ENCODE data around the gene SLCO4A1. TPM values are rescaled to one million over a fixed set of nuclear protein-coding genes. Genes with fewer than 3 reads are reported as not detected.

SLCO4A1 gene
- total and polyA plus RNA-seq, 2 of the 4 experiments (the other 2 are of a cell fraction): 0.72 to 1.1 TPM

DNA sequence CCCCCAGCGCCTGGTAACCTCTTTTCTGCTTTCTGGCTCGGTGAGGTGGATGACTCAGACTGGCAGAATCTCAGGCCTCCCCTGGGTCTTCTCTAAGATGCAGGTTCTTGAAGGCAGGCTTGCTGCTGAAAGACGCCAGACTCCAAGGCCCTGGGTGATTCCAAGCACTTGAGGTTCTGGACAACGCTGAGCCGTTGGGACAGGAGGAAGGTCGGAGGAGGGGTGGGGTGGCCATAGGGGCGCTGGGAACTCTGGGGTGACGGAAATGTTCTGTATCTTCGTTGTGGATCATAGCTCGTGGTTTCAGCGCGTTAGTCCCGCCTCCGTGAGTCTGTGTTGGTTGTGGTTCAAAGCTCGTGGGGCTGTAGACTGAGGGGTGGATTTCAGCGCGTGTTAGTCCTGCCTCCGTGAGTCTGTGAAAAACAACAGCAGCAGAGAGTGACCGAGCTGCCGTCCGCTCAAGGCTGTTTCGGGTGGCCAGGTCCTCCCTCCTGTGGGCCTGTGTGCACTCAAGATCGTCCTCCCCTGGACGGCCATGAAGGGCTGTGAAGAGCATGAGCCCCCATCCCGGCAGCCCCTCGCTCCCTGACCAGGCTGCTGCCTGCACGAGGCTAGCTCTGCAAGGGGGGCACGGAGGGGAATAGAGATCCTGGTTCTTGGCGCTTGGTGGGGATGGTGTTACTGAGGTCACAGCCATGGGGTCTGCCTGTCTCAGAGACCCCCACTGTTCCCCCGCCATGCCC lies 74.1 kb downstream of the SLCO4A1 start:
- Histone ChIP-seq H4K8ac (ENCODE audit: low read depth in 2 of 2, low read length in 2 of 2) (no peak overlapping the region), H3K27me3 (ENCODE audit: control insufficient read depth, insufficient read depth, low read length) (peaks cover 6% of the 10 kb centered on the region; the same call in 1 of the 2 replicates), H2BK15ac (ENCODE audit: low read depth, low read length) (no peak overlapping the region), H3K79me1 (ENCODE audit: low read depth in 1 of 2, low read length in 2 of 2) (peaks cover 0 to 9% of the 10 kb centered on the region in 2 experiments; a peak in 1 of 4 replicates), H3K27ac (ENCODE audit: insufficient read depth, low read length) (no peak overlapping the region), H4K20me1 (ENCODE audit: insufficient read depth, low read length) (0 out of 2 replicates have a peak, but pooled peaks cover 2% of the 10 kb centered on the region), H3K36me3 (ENCODE audit: control insufficient read depth, insufficient read depth, low read length) (no peaks in the 10 kb centered on the region), H3K4me3 (ENCODE audit: insufficient read depth, low read depth, low read length) (no peak overlapping the region), H4K91ac (ENCODE audit: insufficient read depth, low read depth, low read length) (no peak overlapping the region), H3K14ac (replicated peaks; ENCODE audit: low read depth, low read length) (no peak overlapping the region), H3K4ac (ENCODE audit: low read depth, low read length) (no peak overlapping the region), H2AFZ (replicated peaks; ENCODE audit: low read length, poor library complexity) (no peak overlapping the region), H3K4me1 (ENCODE audit: control insufficient read depth, insufficient read depth, low read length) (peaks cover 8% of the 10 kb centered on the region; the same call in 1 of the 2 replicates), H2AK5ac (ENCODE audit: low read depth, low read length) (no peak overlapping the region), H2BK5ac (ENCODE audit: low read depth, low read length, poor library complexity, severe bottlenecking) (no peak overlapping the region), H3K9me3 (ENCODE audit: control insufficient read depth, insufficient read depth, low read length) (peaks cover 3% of the 10 kb centered on the region; the same call in 1 of the 2 replicates), H2BK120ac (ENCODE audit: low read depth, low read length) (no peak overlapping the region), H2AK9ac (replicated peaks; ENCODE audit: low read depth, low read length, poor library complexity) (peak overlapping the region; percentile 2), H3K18ac (ENCODE audit: low read depth, low read length) (no peak overlapping the region), H3K9ac (ENCODE audit: low read depth, low read length) (no peak overlapping the region), H3K23ac (ENCODE audit: low read depth, low read length) (no peak overlapping the region), H3K56ac (ENCODE audit: extremely low read depth, insufficient read depth, low read length) (no peak overlapping the region), H3K9me1 (ENCODE audit: insufficient read depth, low read length) (no peaks in the 10 kb centered on the region), H2BK20ac (ENCODE audit: low read depth, low read length) (no peak overlapping the region), H4K5ac (ENCODE audit: low read depth, low read length) (no peak overlapping the region), H3K4me2 (ENCODE audit: low read depth, low read length) (no peak overlapping the region)
- ATAC-seq (ENCODE audit: low read depth): peak; percentile 25; the same call in 1 of the 2 replicates
- POLR2A ChIA-PET (ENCODE audit: unreplicated experiment): no interaction called here
- peak; percentile 32 for DNase-seq
- in situ Hi-C loops (cut with MboI; ENCODE audit: low sequenced_read_pairs) (no loop called here), dilution Hi-C loops (cut with HindIII; ENCODE audit: low sequenced_read_pairs, unreplicated experiment) (no loop called here), intact Hi-C loops (cut with micrococcal nuclease) (no loop called here)
- CTCF ChIA-PET: interaction anchor here (0.6 kb wide), 1 partner anchor 86 kb away, joined by 3 read pairs; no protein-coding TSS in a partner anchor
- 73% methylated on average over 20 of the region's 30 CpGs; no CpG with 5 or more reads in 1 of the 2 experiments for WGBS, 2 experiments (ENCODE audit: extremely low coverage in 2 of 2, insufficient read length in 1 of 2)
- BruUV-seq (replicated peaks): no TSS peak
- TF ChIP-seq CHD1 (IDR thresholded peaks at IDR 0.05; ENCODE audit: low read depth, low read length) (no peak), SMC3 (IDR thresholded peaks at IDR 0.05; ENCODE audit: low read depth, low read length) (no peak), BHLHE40 (IDR thresholded peaks at IDR 0.05; ENCODE audit: low read depth, low read length) (no peak), NFE2L2 (IDR thresholded peaks at IDR 0.05; ENCODE audit: low read depth, low read length) (no peak), RFX5 (IDR thresholded peaks at IDR 0.05; ENCODE audit: low read depth, low read length) (no peak), CEBPB (IDR thresholded peaks at IDR 0.05; ENCODE audit: low read depth, low read length) (no peak), FOS (IDR thresholded peaks at IDR 0.05; ENCODE audit: low read depth, low read length) (no peak), MXI1 (IDR thresholded peaks at IDR 0.05; ENCODE audit: borderline replicate concordance, low read depth, low read length) (no peak), MAZ (IDR thresholded peaks at IDR 0.05; ENCODE audit: borderline replicate concordance, low read depth, low read length) (no peak), POLR2A (IDR thresholded peaks at IDR 0.05; ENCODE audit: low read depth, low read length) (no peak), RCOR1 (IDR thresholded peaks at IDR 0.05; ENCODE audit: insufficient replicate concordance, low read length) (no peak)
- TF ChIP-seq, protein P1, sequence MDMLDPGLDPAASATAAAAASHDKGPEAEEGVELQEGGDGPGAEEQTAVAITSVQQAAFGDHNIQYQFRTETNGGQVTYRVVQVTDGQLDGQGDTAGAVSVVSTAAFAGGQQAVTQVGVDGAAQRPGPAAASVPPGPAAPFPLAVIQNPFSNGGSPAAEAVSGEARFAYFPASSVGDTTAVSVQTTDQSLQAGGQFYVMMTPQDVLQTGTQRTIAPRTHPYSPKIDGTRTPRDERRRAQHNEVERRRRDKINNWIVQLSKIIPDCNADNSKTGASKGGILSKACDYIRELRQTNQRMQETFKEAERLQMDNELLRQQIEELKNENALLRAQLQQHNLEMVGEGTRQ (IDR thresholded peaks at IDR 0.05; ENCODE audit: low read depth, low read length): no peak
- TF ChIP-seq, protein P2, sequence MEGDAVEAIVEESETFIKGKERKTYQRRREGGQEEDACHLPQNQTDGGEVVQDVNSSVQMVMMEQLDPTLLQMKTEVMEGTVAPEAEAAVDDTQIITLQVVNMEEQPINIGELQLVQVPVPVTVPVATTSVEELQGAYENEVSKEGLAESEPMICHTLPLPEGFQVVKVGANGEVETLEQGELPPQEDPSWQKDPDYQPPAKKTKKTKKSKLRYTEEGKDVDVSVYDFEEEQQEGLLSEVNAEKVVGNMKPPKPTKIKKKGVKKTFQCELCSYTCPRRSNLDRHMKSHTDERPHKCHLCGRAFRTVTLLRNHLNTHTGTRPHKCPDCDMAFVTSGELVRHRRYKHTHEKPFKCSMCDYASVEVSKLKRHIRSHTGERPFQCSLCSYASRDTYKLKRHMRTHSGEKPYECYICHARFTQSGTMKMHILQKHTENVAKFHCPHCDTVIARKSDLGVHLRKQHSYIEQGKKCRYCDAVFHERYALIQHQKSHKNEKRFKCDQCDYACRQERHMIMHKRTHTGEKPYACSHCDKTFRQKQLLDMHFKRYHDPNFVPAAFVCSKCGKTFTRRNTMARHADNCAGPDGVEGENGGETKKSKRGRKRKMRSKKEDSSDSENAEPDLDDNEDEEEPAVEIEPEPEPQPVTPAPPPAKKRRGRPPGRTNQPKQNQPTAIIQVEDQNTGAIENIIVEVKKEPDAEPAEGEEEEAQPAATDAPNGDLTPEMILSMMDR (conservative IDR thresholded peaks at IDR 0.05; ENCODE audit: low read depth, low read length): no peak

Measured in IMR-90 (cell line).